Nucleus accumbens (tissue), 56 donors: ENCODE results near the gene ATXN10.

Experiments
- DNase-seq, 56 donors: peaks; one replicate each; lab custom pipeline; 2025; lab: John Stamatoyannopoulos, UW

The ATXN10 gene

GRCh38 chr22:45807156-45807915 is 135.7 kb downstream of the ATXN10 start:
- no peak for DNase-seq

- no peak for DNase-seq
These were observed 141.3 kb downstream of the ATXN10 start for GRCh38 chr22:45812910-45813309.

GRCh38 chr22:45814198-45814597 is 142.6 kb downstream of the ATXN10 start:
- DNase-seq = no peak

- DNase-seq = no peak
These were observed 145.1 kb downstream of the ATXN10 start for GRCh38 chr22:45816776-45817175.

- DNase-seq = peak in 38 of 56 donors; percentile 10 to 76 (median 45)
These were observed 146.2 kb downstream of the ATXN10 start for GRCh38 chr22:45817745-45818423.

GRCh38 chr22:45818424-45819085 is 146.9 kb downstream of the ATXN10 start:
- no peak for DNase-seq

GRCh38 chr22:45819305-45819704 is 147.7 kb downstream of the ATXN10 start:
- DNase-seq = no peak

GRCh38 chr22:45823336-45823735 is 151.7 kb downstream of the ATXN10 start:
- DNase-seq = no peak

- DNase-seq = no peak
These were observed 154.9 kb downstream of the ATXN10 start for GRCh38 chr22:45826520-45826919.

- no peak for DNase-seq
These were observed 157.2 kb downstream of the ATXN10 start for GRCh38 chr22:45828841-45829240.

- DNase-seq = no peak
These were observed 159.1 kb downstream of the ATXN10 start for GRCh38 chr22:45830531-45831245.

GRCh38 chr22:45831394-45831793 is 159.8 kb downstream of the ATXN10 start:
- DNase-seq = no peak

GRCh38 chr22:45832180-45832579 is 160.5 kb downstream of the ATXN10 start:
- DNase-seq = no peak

GRCh38 chr22:45832959-45833580 is 161.4 kb downstream of the ATXN10 start:
- no peak for DNase-seq

- DNase-seq = no peak
These were observed 162.0 kb downstream of the ATXN10 start for GRCh38 chr22:45833613-45834012.

GRCh38 chr22:45834241-45834640 is 162.6 kb downstream of the ATXN10 start:
- DNase-seq = no peak

GRCh38 chr22:45834795-45835194 is 163.2 kb downstream of the ATXN10 start:
- DNase-seq = no peak

- no peak for DNase-seq
These were observed 165.0 kb downstream of the ATXN10 start for GRCh38 chr22:45836418-45837169.

- DNase-seq = no peak
These were observed 165.9 kb downstream of the ATXN10 start for GRCh38 chr22:45837508-45837907.
